ENCODE data around the gene ZBTB20. TPM values are rescaled to one million over a fixed set of nuclear protein-coding genes. Genes with fewer than 3 reads are reported as not detected.

The ZBTB20 gene
- polyA plus RNA-seq, 1 donor from 2014 or later, result 42.6 TPM

DNA sequence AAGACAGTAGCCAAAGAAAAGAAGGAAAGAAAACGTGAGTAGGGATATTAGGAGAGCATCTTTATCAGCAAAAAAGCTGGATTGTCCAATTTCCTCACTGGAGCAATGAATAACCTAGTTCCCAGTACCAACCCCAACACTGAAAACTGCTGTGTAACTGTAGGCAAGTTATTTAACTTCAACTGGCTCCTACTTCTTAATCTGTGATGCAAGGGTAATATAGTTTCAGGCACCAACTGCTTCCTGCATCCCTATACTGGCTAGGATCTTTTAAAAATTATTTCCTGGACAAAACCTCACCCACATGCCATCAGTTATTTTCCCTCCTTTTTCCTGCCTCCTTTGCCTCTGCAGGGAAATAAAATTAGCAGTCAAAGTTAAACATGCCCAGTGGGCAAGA, 59.6 kb downstream of the ZBTB20 start:
- H3K27ac Mint-ChIP-seq, result no peak overlapping the region
- no peak overlapping the region for H3K4me3 Mint-ChIP-seq
- H3K4me1 Mint-ChIP-seq, result peaks cover 8 to 23% (median 21%) of the 10 kb centered on the region in 3 donors
- H3K36me3 Mint-ChIP-seq, result no peaks in the 10 kb centered on the region
- H3K27me3 Mint-ChIP-seq, result no peaks in the 10 kb centered on the region
- no peaks in the 10 kb centered on the region for H3K9me3 Mint-ChIP-seq

DNA sequence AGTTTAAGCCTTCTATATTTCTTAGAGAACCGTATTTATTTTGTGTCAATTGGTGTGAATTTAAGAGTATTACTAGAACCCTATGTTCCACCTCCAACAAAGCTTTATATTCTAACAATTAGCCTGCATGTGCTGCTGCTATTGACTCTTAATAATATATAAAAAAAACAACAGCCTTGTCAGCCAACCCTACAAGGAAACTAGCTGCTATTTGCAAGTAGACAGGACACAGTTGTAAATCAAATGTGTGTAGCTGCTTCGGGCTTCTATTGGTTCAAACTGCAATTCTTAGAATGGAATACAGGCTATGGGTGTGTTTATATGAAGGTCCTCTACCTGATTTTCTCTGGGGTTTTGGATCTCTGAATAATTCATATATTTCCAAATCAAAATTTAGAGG, 60.7 kb downstream of the ZBTB20 start:
- Mint-ChIP-seq H3K4me3 (no peak overlapping the region), H3K27me3 (no peaks in the 10 kb centered on the region), H3K9me3 (no peaks in the 10 kb centered on the region), H3K27ac (no peak overlapping the region), H3K4me1 (peaks cover 7 to 17% (median 14%) of the 10 kb centered on the region in 3 donors), H3K36me3 (no peaks in the 10 kb centered on the region)

DNA sequence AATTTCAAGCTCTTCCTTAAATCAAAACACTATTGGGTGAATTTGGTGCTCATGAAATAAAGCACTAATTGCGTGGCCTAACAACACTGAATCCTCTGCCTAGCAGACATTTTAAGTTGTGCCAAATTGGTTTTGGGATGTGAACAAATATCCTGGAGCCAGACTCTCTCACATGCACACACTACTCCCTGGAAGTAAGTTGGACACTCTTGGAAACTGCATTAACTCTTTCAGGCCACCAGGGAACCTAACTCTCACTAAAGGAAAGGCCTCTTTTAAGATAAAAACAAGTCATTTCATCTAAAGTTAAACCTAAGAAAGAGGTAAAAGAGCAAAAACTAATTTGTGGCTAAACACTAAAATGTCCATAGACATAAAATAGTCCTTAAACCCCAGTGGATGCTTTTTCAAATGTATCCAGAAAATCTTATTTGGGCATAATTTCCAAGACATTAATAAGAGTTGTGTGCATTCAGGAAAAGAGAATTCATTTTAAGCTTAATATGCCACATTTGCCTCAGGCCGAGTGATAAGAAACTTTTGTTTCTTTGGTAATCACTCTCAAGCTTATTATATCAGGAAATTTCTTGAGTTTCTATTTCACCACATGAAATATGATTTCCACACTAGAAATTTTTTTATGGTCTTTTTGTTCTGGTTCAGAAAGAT, 61.8 kb downstream of the ZBTB20 start:
- no peak overlapping the region for H3K4me3 Mint-ChIP-seq
- no peak overlapping the region for H3K27ac Mint-ChIP-seq
- no peaks in the 10 kb centered on the region for H3K9me3 Mint-ChIP-seq
- peaks cover 10 to 22% (median 20%) of the 10 kb centered on the region in 3 donors for H3K4me1 Mint-ChIP-seq
- H3K36me3 Mint-ChIP-seq, result peaks cover 4% of the 10 kb centered on the region
- no peaks in the 10 kb centered on the region for H3K27me3 Mint-ChIP-seq

DNA sequence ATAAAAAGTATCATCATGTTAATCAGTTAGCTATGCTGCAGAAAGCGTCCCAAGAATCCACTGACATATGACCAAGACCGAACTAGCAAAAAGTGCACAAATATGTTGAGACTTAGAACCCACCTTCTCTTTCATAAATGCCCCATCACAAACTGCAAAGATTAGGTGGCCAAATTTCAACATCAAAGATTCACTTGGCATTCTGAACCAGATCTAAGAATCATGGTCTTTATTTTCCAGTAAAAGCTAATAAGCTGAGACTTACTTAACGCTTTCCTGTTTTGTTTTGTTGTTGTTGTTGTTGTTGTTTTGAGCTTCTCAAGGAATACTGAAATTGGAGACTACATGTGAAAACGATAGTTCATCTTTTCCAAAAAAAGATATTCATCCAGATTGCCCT, 62.4 kb downstream of the ZBTB20 start:
- H3K4me1 Mint-ChIP-seq, result peaks cover 10 to 22% (median 20%) of the 10 kb centered on the region in 3 donors
- H3K4me3 Mint-ChIP-seq, result no peak overlapping the region
- H3K9me3 Mint-ChIP-seq, result no peaks in the 10 kb centered on the region
- peak overlapping the region in 1 of 3 donors; percentile 2 for H3K27ac Mint-ChIP-seq
- peaks cover 4% of the 10 kb centered on the region for H3K36me3 Mint-ChIP-seq
- H3K27me3 Mint-ChIP-seq, result no peaks in the 10 kb centered on the region

DNA sequence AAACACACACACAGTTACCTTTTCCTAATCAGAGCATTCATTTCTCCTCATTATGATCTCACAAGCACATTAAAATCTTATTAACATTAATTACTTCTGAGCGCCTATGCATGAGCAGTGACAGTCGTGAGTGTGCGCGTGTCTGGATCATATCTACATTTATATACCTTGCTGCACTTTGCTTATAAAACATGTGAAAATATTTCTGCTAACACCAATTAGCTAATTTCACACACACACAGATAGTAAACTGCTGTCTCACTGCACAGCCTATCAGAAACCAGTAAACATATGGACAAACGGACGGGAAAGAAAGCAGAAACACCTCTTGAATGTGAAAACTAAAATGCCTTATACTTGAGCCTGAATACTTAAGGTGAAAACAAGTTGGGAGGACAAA, 64.8 kb downstream of the ZBTB20 start:
- H3K4me1 Mint-ChIP-seq, result peaks cover 10 to 25% (median 24%) of the 10 kb centered on the region in 3 donors

DNA sequence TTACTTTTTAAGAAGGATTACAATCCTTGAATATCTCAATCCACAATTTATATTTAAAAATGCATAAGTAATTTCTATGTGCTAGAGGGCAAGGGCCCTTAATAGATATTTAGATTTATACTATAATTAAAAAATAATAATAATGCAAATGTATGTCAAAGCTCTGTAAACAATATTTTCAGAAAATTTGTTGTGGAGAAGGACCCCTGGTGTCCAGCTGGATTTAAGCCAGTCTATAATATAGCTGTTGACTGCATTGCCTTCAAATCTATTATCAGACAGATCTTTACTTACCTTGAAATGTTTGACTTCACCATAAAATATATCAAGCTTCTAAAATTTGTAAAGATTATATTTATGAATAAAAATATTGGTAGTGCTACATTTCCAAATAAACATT, 65.6 kb downstream of the ZBTB20 start:
- H3K4me1 Mint-ChIP-seq, result peaks cover 10 to 25% (median 22%) of the 10 kb centered on the region in 3 donors

More for the DNA sequence above, 64.8 kb downstream of the ZBTB20 start:
- Mint-ChIP-seq H3K9me3 (no peaks in the 10 kb centered on the region), H3K27me3 (no peaks in the 10 kb centered on the region), H3K27ac (no peak overlapping the region), H3K36me3 (peaks cover 4% of the 10 kb centered on the region), H3K4me3 (no peak overlapping the region)

DNA sequence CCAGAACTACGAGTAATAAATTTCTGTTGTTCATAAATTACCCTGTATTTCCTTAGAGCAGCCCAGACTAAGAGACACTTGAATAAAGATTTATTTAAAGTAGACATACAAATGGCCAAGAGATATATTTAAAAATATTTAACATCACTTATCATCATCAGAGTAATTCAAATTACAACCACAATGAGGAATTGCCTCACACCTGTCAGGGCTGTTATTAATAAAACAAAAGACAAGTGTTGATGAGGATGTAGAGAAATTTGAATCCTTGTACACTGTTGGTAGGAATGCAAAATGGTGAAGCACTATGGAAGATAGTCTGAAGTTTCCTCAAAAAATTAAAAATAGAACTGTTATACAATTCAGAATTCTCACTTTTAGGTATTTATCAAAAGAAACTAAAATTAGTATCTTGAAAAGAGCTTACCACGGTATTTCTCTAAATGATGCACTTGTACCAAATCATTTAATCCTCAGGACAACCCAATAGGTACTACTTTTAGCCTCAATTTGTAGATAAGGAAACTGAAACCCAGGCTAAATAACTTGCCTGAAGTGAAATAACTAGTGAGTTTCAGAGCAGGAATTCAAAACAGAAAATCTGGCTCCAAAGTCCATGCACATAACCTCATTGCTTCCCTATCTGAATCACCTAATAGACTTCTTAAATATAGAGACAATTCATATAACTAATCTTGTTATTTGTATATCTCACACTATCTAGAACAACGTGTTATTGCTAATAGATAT, 69.4 kb downstream of the ZBTB20 start:
- Mint-ChIP-seq H3K27me3 (no peaks in the 10 kb centered on the region), H3K27ac (no peak overlapping the region), H3K9me3 (no peaks in the 10 kb centered on the region), H3K4me3 (no peak overlapping the region), H3K4me1 (peaks cover 7 to 14% (median 11%) of the 10 kb centered on the region in 3 donors), H3K36me3 (peaks cover 22% of the 10 kb centered on the region)

More for the DNA sequence above, 65.6 kb downstream of the ZBTB20 start:
- Mint-ChIP-seq H3K4me3 (no peak overlapping the region), H3K36me3 (peaks cover 10% of the 10 kb centered on the region), H3K27ac (no peak overlapping the region), H3K9me3 (no peaks in the 10 kb centered on the region), H3K27me3 (no peaks in the 10 kb centered on the region)

DNA sequence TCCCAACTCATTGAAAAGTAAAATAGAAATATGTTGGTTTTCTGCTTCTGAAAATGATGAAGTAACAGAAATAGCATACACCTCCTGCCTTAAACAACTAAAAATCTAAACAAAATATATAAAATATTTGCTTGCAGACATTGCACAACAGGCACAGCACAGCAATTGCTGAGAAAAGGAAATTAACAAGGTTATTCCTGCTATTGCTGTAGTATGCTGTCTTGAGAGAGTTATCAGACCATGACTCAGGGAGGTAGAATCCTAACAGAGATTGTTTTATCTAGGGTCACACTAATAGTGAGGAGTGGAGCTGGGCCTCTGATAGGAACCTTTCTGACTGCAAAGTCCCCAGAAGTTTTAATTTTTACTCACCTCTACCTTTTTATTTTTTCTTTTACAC, 72.6 kb downstream of the ZBTB20 start:
- H3K27ac Mint-ChIP-seq, result no peak overlapping the region
- H3K36me3 Mint-ChIP-seq, result peaks cover 22% of the 10 kb centered on the region
- peaks cover 5 to 13% (median 11%) of the 10 kb centered on the region in 3 donors for H3K4me1 Mint-ChIP-seq
- H3K27me3 Mint-ChIP-seq, result no peaks in the 10 kb centered on the region
- H3K4me3 Mint-ChIP-seq, result no peak overlapping the region
- H3K9me3 Mint-ChIP-seq, result no peaks in the 10 kb centered on the region

DNA sequence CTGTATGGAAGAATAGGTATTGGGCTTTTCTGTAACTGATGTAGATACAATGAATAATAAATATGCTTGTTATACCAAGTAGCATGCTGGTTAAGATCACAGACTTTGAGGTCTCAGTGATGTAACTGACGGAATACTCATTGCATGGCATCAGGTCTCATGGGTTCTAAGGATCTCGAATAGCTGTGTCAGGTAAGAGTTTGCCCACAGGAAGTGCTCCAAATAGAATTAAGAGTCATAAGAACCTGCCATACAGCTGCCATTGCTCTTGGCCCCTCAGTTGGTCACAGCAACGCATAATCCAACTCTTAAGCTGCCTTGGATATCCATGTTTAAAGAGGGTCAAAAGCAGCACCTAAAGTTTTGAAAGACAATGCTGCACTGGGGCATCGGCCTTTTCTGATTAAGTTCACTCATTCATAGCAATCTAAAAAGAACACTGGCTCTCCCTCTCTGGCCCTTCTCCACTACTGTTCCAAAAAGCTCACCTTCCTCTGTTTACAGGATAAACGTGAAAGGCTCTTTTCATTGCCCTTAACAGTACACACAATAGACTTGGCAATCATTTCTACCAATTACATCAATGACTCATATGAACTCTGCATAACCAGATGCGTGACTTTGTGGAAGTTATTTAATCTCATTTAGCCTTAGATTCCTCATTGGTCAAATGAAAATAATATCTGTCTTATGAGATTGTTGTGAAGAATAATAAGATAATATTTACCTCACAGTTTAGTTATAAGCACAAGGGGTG, 74.6 kb downstream of the ZBTB20 start:
- Mint-ChIP-seq H3K4me3 (no peak overlapping the region), H3K27me3 (no peaks in the 10 kb centered on the region), H3K9me3 (no peaks in the 10 kb centered on the region), H3K36me3 (peaks cover 25% of the 10 kb centered on the region), H3K4me1 (peaks cover 5 to 14% (median 5%) of the 10 kb centered on the region in 3 donors), H3K27ac (no peak overlapping the region)

DNA sequence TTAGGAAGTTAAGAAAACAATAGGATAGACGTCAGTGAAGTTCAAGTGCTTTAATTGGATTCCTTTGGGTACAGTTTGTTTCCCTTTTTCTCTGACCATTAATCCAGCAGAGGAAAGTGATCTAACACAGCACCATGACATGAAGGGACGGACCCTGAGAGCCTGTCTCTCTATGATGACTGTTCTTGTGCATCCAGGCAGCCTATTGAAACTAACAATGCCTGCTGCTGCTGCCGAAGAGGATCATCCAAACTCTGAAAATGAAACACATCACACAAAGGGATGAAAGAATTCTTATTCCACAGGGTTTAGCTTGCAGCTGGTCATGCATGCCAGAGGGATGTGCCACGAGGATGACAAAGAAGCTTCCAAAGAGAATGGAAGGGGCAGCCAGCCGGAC, 75.5 kb downstream of the ZBTB20 start:
- Mint-ChIP-seq H3K9me3 (no peaks in the 10 kb centered on the region), H3K36me3 (peaks cover 21% of the 10 kb centered on the region), H3K27ac (no peak overlapping the region), H3K27me3 (no peaks in the 10 kb centered on the region), H3K4me1 (peaks cover 5 to 14% (median 5%) of the 10 kb centered on the region in 3 donors), H3K4me3 (no peak overlapping the region)

DNA sequence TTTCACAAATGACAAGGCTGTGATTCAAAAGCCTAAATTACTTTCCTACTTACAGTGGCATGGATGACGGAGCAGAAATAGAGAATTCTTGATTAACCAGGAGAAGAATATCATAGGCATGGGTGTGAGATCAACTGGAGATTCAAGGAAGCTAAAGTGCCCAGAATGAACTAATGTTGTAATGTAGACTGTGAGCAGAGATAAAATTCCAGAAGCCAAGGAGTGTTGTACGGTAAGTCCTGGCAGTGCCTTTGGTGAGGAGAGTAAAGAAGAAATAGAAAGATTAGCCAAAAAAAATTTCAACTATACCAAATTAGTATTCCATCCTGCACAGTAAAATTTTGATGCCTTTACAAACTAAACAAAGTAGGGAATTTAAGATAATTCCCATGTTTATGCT, 75.9 kb downstream of the ZBTB20 start:
- no peak overlapping the region for H3K4me3 Mint-ChIP-seq
- no peaks in the 10 kb centered on the region for H3K9me3 Mint-ChIP-seq
- peaks cover 18% of the 10 kb centered on the region for H3K36me3 Mint-ChIP-seq
- H3K4me1 Mint-ChIP-seq, result peaks cover 5 to 15% (median 7%) of the 10 kb centered on the region in 3 donors
- H3K27me3 Mint-ChIP-seq, result no peaks in the 10 kb centered on the region
- H3K27ac Mint-ChIP-seq, result no peak overlapping the region

DNA sequence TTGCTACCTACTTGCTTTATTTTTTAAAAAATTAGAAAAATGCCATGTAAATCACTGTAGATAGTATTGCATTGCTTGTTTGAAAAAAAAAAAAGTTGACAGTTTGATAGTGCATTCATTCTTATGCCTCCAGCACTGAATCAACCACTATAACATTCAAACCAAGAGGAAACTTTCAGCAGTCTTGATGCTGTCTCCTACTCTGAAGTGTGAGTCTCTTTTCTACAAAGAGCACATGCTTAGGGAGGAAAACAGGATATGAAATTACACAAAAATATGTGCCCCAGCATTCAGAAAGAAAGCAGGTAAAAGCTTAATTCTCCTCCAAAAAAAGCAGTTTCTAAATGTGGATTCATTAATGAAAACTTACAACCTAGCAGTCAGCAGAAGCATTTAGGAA, 78.3 kb downstream of the ZBTB20 start:
- Mint-ChIP-seq H3K9me3 (no peaks in the 10 kb centered on the region), H3K4me3 (no peak overlapping the region), H3K27ac (no peak overlapping the region), H3K27me3 (no peaks in the 10 kb centered on the region), H3K4me1 (peaks cover 5 to 12% (median 7%) of the 10 kb centered on the region in 3 donors), H3K36me3 (peaks cover 19% of the 10 kb centered on the region)

DNA sequence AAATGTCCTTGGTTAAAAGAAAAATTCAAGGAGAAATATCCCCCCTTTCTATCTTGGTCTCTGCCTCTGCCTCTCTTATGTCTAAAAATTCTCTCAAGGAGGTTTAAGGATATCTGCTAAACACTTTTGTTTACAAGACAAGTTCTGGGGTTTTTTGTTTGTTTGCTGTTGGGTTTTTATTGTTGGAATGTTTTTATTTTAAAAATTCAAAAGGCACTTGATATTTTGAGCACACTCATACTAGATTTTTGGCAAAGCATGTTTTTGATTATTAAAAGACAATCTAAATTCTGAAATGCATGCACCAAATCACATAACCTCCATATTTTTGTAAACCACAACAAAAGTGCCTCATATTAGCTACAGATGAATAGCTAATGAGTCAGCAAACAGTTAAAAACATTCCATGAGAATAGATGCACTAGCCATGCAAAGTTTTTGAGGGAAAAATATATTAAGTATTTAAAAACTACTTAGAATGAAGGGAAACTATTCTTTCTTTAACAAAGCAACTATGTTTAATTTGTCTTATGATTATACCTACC, 84.6 kb downstream of the ZBTB20 start:
- H3K4me3 Mint-ChIP-seq, result no peak overlapping the region
- H3K27ac Mint-ChIP-seq, result no peak overlapping the region
- H3K9me3 Mint-ChIP-seq, result peaks cover 0 to 2% (median 0%) of the 10 kb centered on the region in 3 donors
- peaks cover 18% of the 10 kb centered on the region for H3K36me3 Mint-ChIP-seq
- no peaks in the 10 kb centered on the region for H3K27me3 Mint-ChIP-seq
- H3K4me1 Mint-ChIP-seq, result peaks cover 1 to 5% (median 2%) of the 10 kb centered on the region in 3 donors

DNA sequence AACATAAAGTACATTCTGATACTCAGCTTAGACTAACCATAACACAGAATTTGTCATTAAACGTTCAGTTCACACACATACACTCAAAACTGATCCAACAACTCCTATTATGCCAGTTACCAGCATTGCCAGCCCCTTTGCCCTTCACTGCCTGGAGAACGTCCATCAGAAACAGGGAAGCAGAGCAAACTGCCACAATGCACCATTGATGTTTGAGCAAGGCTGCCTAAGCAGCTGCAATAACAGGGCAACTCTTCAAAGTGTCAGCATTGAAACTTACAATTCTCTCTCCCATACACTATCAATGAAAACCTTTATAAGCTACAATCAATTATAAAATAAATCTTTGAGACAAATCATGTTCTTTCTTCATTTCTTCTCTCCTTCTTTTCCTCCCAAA, 85.1 kb downstream of the ZBTB20 start:
- Mint-ChIP-seq H3K4me3 (no peak overlapping the region), H3K27me3 (no peaks in the 10 kb centered on the region), H3K36me3 (peaks cover 18% of the 10 kb centered on the region), H3K27ac (no peak overlapping the region), H3K9me3 (peaks cover 0 to 2% (median 0%) of the 10 kb centered on the region in 3 donors), H3K4me1 (peaks cover 1 to 5% (median 2%) of the 10 kb centered on the region in 3 donors)

DNA sequence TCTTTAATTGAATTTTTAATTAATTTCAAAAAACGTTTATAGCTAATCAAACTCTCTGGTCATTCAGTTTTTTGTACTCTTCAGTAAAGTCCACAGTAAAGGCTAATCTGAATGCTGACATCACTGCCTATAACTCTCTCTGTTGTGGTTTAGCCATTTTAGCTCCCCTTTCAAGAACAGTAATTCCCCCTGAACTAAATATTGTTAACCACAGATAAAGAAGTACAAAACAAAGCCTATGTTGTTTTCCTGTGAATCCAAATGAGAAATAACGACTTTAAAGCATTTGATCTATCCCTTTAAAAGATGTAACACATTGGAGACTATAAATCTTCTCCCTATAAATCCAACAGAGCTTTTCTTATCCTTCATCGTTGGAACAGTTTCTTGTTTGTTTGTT, 94.2 kb downstream of the ZBTB20 start:
- H3K27me3 Mint-ChIP-seq, result no peaks in the 10 kb centered on the region
- H3K36me3 Mint-ChIP-seq, result peaks cover 4% of the 10 kb centered on the region
- no peak overlapping the region for H3K27ac Mint-ChIP-seq
- H3K9me3 Mint-ChIP-seq, result peaks cover 0 to 3% (median 0%) of the 10 kb centered on the region in 3 donors
- H3K4me3 Mint-ChIP-seq, result no peak overlapping the region
- H3K4me1 Mint-ChIP-seq, result peaks cover 5 to 16% (median 16%) of the 10 kb centered on the region in 3 donors

All from IgD-negative memory B cell (primary cell).